Body of pancreas (tissue), 4 donors: Measurements from ENCODE around the gene RTRAF.

Source experiments
- CTCF ChIP-seq, 7 experiments: fragments of 450-650 bp in 4 of 7; fragments of 200-600 bp in 3 of 7; sonication (generic) in 3 of 7; IDR thresholded peaks; one replicate each; pipeline ENCODE4 v1.5.1; 2016 to 2019; ENCODE audit warnings: antibody characterized with exemption in 7 of 7
- POLR2A ChIP-seq, 3 donors: fragments of 450-650 bp; IDR thresholded peaks; one replicate each; pipeline ENCODE4 v1.6.1; 2016; ENCODE audit warnings: antibody characterized with exemption in 3 of 3, mild to moderate bottlenecking in 2 of 3

GRCh38 chr14:52020161-52020714, 30.9 kb downstream of the RTRAF start:
- no peak for TF ChIP-seq CTCF (IDR thresholded peaks at IDR 0.05)
- no peak for TF ChIP-seq POLR2A (IDR thresholded peaks at IDR 0.05)
